Activated CD8-positive, alpha-beta T cell treated with anti-CD3 and anti-CD28 coated beads, Interleukin-2, amount 10 ng/mL, durations not matched to agents 7 days and 5 days (primary cell): ENCODE results near the gene TNXB. TPM values are rescaled to one million over a fixed set of nuclear protein-coding genes. Genes with fewer than 3 reads are reported as not detected.
"Not testable (repeated sequence)": the region's sequence is repeated elsewhere in the genome, so short reads cannot be mapped to it uniquely, and the experiment has no call there.

ENCODE experiments used
- ATAC-seq: fragments of 150-1000 bp; cut with Tn5 transposase; one replicate; pipeline ENCODE4 v1.10.0; 2021; ENCODE audit warnings: moderate library complexity
- CTCF ChIA-PET: fragments of 350-600 bp; sonication (Branson Sonifier 250); formaldehyde crosslinking; loops from one replicate; lab custom pipeline; 2021; ENCODE audit warnings: antibody characterized with exemption; lab: Charles Lee
- POLR2A ChIA-PET: fragments of 350-600 bp; sonication (Branson Sonifier 250); formaldehyde crosslinking; loops from one replicate; lab custom pipeline; 2021; ENCODE audit warnings: antibody characterized with exemption; lab: Charles Lee
- DNase-seq: peaks from one replicate; pipeline ENCODE4 v3.0.0-alpha.2; 2020
- H3K27ac Mint-ChIP-seq: one replicate; pipeline ENCODE4 v1.8.0; 2021; ENCODE audit warnings: mild to moderate bottlenecking, mixed read lengths
- H3K27me3 Mint-ChIP-seq: one replicate; pipeline ENCODE4 v1.8.0; 2021; ENCODE audit warnings: low read depth, mixed read lengths
- H3K36me3 Mint-ChIP-seq: one replicate; pipeline ENCODE4 v1.8.0; 2021; ENCODE audit warnings: low read depth, mixed read lengths
- H3K4me1 Mint-ChIP-seq: one replicate; pipeline ENCODE4 v1.8.0; 2021; ENCODE audit warnings: low read depth, mixed read lengths
- H3K4me3 Mint-ChIP-seq: one replicate; pipeline ENCODE4 v1.8.0; 2021; ENCODE audit warnings: mild to moderate bottlenecking, mixed read lengths
- H3K9me3 Mint-ChIP-seq: one replicate; pipeline ENCODE4 v1.8.0; 2022; ENCODE audit warnings: mixed read lengths; ENCODE audit not compliant: insufficient read depth
- total RNA-seq, 2 experiments: library from RNA; stranded (reverse); gene quantifications; one replicate each; pipeline ENCODE4 v1.2.3, GENCODE V29; 2021

TNXB gene
- total RNA-seq, 2 experiments from 2014 or later: 3.4 to 4.8 TPM

DNA sequence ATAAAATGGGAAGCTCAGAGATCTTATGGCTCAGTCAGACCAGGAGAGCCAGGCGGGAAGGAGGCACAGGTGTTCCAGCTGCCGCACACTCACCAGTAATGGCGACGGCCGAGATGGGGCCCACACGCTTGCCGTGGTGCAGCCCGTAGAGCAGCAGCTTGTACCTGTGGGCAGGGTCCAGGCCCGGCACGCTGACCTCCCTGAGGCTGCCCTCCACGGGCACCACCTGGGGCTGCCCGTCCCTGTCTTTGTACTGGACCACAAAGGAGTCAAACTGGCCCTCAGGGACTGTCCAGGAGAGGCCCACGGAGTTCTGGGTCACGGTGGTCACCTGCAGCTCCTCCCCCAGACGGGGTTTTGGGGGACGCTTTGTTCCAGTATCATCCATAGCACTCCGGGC, 39.7 kb downstream of the TNXB start:
- no peaks in the 10 kb centered on the region for H3K36me3 Mint-ChIP-seq
- H3K4me1 Mint-ChIP-seq: no peaks in the 10 kb centered on the region
- no peak overlapping the region for H3K4me3 Mint-ChIP-seq
- no peaks in the 10 kb centered on the region for H3K9me3 Mint-ChIP-seq
- no peaks in the 10 kb centered on the region for H3K27me3 Mint-ChIP-seq
- no peak for DNase-seq
- ChIA-PET POLR2A (no interaction called here), CTCF (no interaction called here)
- no peak for ATAC-seq
- H3K27ac Mint-ChIP-seq: no peak overlapping the region

GRCh38 chr6:32068867-32069266, 40.3 kb downstream of the TNXB start:
- Mint-ChIP-seq H3K27me3 (no peaks in the 10 kb centered on the region), H3K9me3 (no peaks in the 10 kb centered on the region), H3K27ac (no peak overlapping the region), H3K36me3 (no peaks in the 10 kb centered on the region), H3K4me3 (no peak overlapping the region), H3K4me1 (no peaks in the 10 kb centered on the region)
- DNase-seq (no peak), ATAC-seq (no peak)
- ChIA-PET CTCF (no interaction called here), POLR2A (no interaction called here)

DNA sequence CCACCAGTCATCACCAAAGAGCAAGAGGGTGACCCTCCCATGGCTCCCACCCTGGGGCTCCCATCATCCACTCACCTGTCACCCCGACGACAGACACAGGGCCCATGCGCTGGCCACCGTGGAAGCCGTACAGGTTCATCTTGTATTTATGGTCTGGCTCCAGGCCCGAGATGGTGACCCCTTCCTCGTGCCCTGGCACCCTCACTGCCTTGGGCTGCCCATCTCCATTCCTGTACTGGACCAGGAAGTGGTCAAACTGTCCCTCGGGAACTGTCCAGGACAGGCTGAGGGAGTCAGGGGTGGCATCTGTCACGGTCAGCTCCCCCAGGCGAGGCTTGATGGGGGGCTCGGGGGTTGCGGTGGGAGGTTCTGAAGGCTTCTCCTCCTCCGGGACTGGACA, 40.8 kb downstream of the TNXB start:
- H3K9me3 Mint-ChIP-seq, POLR2A ChIA-PET, H3K4me1 Mint-ChIP-seq, H3K27ac Mint-ChIP-seq, H3K4me3 Mint-ChIP-seq, H3K27me3 Mint-ChIP-seq, ATAC-seq, DNase-seq, H3K36me3 Mint-ChIP-seq, CTCF ChIA-PET: not testable (repeated sequence)

DNA sequence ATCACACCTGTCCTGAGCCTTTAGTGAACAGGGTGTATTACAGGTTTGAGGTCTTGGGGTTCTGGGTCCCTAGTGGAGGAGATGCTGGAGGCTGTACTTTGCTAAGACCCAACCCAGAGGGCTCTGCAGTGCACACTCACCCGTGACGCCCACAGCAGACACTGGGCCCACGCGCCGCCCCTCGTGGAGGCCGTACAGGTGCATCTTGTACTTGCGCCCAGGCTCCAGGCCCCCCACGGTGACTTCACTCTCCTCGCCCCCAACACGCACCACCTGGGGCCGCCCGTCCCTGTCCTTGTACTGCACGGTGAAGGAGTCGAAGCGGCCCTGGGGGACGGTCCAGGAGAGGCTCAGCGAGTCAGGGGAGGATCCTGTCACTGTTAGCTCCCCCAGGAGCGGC, 41.6 kb downstream of the TNXB start:
- DNase-seq, H3K4me1 Mint-ChIP-seq, CTCF ChIA-PET, H3K27ac Mint-ChIP-seq, H3K36me3 Mint-ChIP-seq, H3K27me3 Mint-ChIP-seq, H3K9me3 Mint-ChIP-seq, ATAC-seq, H3K4me3 Mint-ChIP-seq, POLR2A ChIA-PET: not testable (repeated sequence)

DNA sequence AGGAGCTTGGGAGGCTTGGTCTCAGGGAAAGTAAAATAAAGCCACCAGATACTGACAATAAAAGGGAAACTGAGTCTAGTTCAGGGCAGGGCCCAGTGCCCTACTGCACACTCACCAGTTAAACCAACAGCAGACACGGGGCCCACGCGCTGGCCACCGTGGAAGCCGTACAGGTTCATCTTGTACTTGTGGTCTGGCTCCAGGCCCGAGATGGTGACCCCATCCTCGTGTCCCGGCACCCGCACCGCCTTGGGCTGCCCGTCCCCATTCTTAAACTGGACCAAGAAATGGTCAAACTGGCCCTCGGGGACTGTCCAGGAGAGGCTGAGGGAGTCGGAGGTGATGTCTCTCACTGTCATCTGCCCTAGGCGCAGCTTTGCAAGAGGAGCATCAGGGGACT, 44.4 kb downstream of the TNXB start:
- no peaks in the 10 kb centered on the region for H3K4me1 Mint-ChIP-seq
- no peaks in the 10 kb centered on the region for H3K9me3 Mint-ChIP-seq
- H3K27me3 Mint-ChIP-seq: no peaks in the 10 kb centered on the region
- ChIA-PET POLR2A (no interaction called here), CTCF (interaction anchor here (1.3 kb wide), 1 partner anchor 16 kb away, joined by 4 read pairs; no protein-coding TSS in a partner anchor)
- H3K27ac Mint-ChIP-seq: no peak overlapping the region
- DNase-seq (no peak), ATAC-seq (no peak)
- no peak overlapping the region for H3K4me3 Mint-ChIP-seq
- no peaks in the 10 kb centered on the region for H3K36me3 Mint-ChIP-seq

- DNase-seq (no peak), ATAC-seq (no peak)
- POLR2A ChIA-PET: no interaction called here
- H3K9me3 Mint-ChIP-seq: no peaks in the 10 kb centered on the region
- CTCF ChIA-PET: interaction anchor here (0.7 kb wide), 1 partner anchor 104 kb away, joined by 3 read pairs; no protein-coding TSS in a partner anchor
- no peak overlapping the region for H3K4me3 Mint-ChIP-seq
- H3K36me3 Mint-ChIP-seq: no peaks in the 10 kb centered on the region
- no peak overlapping the region for H3K27ac Mint-ChIP-seq
- no peaks in the 10 kb centered on the region for H3K4me1 Mint-ChIP-seq
- H3K27me3 Mint-ChIP-seq: no peaks in the 10 kb centered on the region
These were observed 48.0 kb downstream of the TNXB start for GRCh38 chr6:32060966-32061655.

- no peaks in the 10 kb centered on the region for H3K4me1 Mint-ChIP-seq
- H3K27ac Mint-ChIP-seq: no peak overlapping the region
- no peaks in the 10 kb centered on the region for H3K9me3 Mint-ChIP-seq
- CTCF ChIA-PET: no interaction called here
- no peak for DNase-seq
- ATAC-seq: no peak
- H3K4me3 Mint-ChIP-seq: no peak overlapping the region
- no peaks in the 10 kb centered on the region for H3K36me3 Mint-ChIP-seq
- POLR2A ChIA-PET: no interaction called here
- no peaks in the 10 kb centered on the region for H3K27me3 Mint-ChIP-seq
These were observed 50.6 kb downstream of the TNXB start for GRCh38 chr6:32058511-32058963.

DNA sequence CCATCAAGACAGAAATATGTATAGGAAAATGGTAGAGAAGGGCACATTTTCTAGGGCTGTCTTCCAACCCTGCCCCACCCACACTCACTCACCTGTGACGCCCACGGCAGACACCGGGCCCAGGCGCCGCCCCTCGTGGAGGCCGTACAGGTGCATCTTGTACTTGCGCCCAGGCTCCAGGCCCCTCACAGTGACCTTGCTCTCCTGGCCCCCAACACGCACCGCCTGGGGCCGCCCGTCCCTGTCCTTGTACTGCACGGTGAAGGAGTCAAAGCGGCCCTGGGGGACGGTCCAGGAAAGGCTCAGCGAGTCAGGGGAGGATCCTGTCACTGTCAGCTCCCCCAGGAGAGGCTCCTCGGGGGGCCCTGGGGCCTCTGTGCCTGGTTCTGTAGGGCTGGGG, 51.2 kb downstream of the TNXB start:
- DNase-seq: no peak
- ATAC-seq: no peak
- H3K27me3 Mint-ChIP-seq: no peaks in the 10 kb centered on the region
- POLR2A ChIA-PET: no interaction called here
- no peak overlapping the region for H3K27ac Mint-ChIP-seq
- H3K4me1 Mint-ChIP-seq: no peaks in the 10 kb centered on the region
- no peaks in the 10 kb centered on the region for H3K36me3 Mint-ChIP-seq
- no peaks in the 10 kb centered on the region for H3K9me3 Mint-ChIP-seq
- no peak overlapping the region for H3K4me3 Mint-ChIP-seq
- CTCF ChIA-PET: no interaction called here

GRCh38 chr6:32056254-32056653, 52.9 kb downstream of the TNXB start:
- H3K9me3 Mint-ChIP-seq: no peaks in the 10 kb centered on the region
- no peaks in the 10 kb centered on the region for H3K4me1 Mint-ChIP-seq
- no peak for DNase-seq
- H3K27me3 Mint-ChIP-seq: no peaks in the 10 kb centered on the region
- no peaks in the 10 kb centered on the region for H3K36me3 Mint-ChIP-seq
- H3K4me3 Mint-ChIP-seq: no peak overlapping the region
- H3K27ac Mint-ChIP-seq: no peak overlapping the region
- ATAC-seq: no peak
- CTCF ChIA-PET: no interaction called here
- POLR2A ChIA-PET: no interaction called here

- H3K4me3 Mint-ChIP-seq, DNase-seq, H3K9me3 Mint-ChIP-seq, POLR2A ChIA-PET, H3K36me3 Mint-ChIP-seq, H3K27ac Mint-ChIP-seq, H3K27me3 Mint-ChIP-seq, ATAC-seq, H3K4me1 Mint-ChIP-seq, CTCF ChIA-PET: not testable (repeated sequence)
These were observed 53.4 kb downstream of the TNXB start for GRCh38 chr6:32055756-32056155.

DNA sequence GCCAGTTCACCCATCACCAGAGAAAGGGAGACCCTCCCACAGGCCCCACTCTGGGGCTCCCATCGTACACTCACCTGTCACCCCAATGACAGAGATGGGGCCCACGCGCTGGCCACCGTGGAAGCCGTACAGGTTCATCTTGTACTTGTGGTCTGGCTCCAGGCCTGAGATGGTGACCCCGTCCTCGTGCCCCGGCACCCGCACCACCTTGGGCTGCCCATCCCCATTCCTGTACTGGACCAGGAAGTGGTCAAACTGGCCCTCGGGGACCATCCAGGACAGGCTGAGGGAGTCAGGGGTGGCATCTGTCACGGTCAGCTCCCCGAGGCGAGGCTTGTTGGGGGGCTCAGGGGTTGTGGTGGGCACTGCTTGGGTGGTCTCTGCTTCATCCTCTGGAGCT, 55.8 kb downstream of the TNXB start:
- H3K4me3 Mint-ChIP-seq, H3K9me3 Mint-ChIP-seq, H3K4me1 Mint-ChIP-seq, POLR2A ChIA-PET, DNase-seq, H3K36me3 Mint-ChIP-seq, H3K27ac Mint-ChIP-seq, ATAC-seq, H3K27me3 Mint-ChIP-seq, CTCF ChIA-PET: not testable (repeated sequence)

DNA sequence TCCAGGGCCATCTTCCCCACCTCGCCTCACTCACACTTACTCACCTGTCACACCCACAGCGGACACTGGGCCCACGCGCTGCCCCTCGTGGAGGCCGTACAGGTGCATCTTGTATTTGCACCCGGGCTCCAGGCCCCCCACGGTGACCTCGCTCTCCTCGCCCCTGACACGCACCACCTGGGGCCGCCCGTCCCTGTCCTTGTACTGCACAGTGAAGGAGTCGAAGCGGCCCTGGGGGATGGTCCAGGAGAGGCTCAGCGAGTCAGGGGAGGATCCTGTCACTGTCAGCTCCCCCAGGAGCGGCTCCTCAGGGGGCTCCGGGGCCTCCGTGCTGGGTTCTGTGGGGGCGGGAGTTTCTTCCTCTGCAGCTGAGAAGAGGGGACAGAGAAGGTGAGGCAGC, 56.5 kb downstream of the TNXB start:
- H3K4me1 Mint-ChIP-seq, POLR2A ChIA-PET, DNase-seq, H3K27me3 Mint-ChIP-seq, H3K4me3 Mint-ChIP-seq, H3K9me3 Mint-ChIP-seq, H3K27ac Mint-ChIP-seq, CTCF ChIA-PET, ATAC-seq, H3K36me3 Mint-ChIP-seq: not testable (repeated sequence)

DNA sequence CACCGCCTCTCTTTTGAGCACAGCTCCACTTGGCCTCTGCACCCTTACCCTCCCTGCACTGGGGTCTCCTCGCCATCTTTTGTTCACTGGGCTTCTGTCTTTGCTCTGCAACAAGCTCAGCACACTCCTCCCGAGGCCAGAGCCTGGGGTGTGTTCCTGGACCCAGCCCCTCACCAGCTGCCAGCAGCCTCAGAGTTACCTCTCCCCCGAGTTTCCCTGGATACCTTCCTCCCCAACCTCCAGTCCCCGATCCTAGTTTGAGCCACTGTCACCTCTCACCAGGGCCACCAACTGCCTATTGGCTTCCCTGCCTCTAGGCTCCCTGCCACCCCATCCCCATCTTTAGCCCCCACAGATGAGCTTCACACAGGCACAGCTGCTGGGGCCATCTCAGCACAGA, 58.6 kb downstream of the TNXB start:
- ATAC-seq (no peak), DNase-seq (no peak)
- no peaks in the 10 kb centered on the region for H3K9me3 Mint-ChIP-seq
- ChIA-PET POLR2A (no interaction called here), CTCF (no interaction called here)
- peaks cover 2% of the 10 kb centered on the region for H3K4me1 Mint-ChIP-seq
- H3K27ac Mint-ChIP-seq: no peak overlapping the region
- no peaks in the 10 kb centered on the region for H3K36me3 Mint-ChIP-seq
- no peak overlapping the region for H3K4me3 Mint-ChIP-seq
- no peaks in the 10 kb centered on the region for H3K27me3 Mint-ChIP-seq
